HG02885 (cell line): Measurements from ENCODE around the gene NEU4.

Source experiments
- ATAC-seq: cut with Tn5 transposase; IDR thresholded peaks from one replicate; pipeline ENCODE4 v1.9.1; 2021; ENCODE audit warnings: mild to moderate bottlenecking; ENCODE audit not compliant: unreplicated experiment, poor library complexity

NEU4 gene

GRCh38 chr2:241860184-241861078, 51.4 kb downstream of the NEU4 start:
- peak; percentile 5 for ATAC-seq

- no peak for ATAC-seq
Measured at GRCh38 chr2:241861264-241861663, 52.3 kb downstream of the NEU4 start.

DNA sequence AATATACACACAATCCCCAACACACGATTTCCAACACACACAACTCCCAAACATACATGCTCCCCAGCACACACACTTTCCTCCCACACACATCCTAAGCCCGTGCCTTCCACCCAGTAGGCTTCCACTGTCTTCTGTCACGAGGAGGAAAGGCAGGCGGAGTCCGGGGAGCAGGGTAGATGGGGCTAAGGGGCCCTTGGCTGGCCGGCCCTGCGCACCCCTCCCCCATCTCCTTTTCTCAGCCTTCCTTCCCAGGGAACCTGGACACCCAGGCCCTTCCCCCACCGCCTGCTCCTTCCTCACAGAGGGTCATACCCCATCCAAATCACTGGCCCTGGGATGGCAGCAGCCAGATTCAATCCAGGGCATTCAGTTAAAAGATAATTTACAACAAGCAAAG, 53.1 kb downstream of the NEU4 start:
- no peak for ATAC-seq

GRCh38 chr2:241862775-241863535, 54.0 kb downstream of the NEU4 start:
- no peak for ATAC-seq

DNA sequence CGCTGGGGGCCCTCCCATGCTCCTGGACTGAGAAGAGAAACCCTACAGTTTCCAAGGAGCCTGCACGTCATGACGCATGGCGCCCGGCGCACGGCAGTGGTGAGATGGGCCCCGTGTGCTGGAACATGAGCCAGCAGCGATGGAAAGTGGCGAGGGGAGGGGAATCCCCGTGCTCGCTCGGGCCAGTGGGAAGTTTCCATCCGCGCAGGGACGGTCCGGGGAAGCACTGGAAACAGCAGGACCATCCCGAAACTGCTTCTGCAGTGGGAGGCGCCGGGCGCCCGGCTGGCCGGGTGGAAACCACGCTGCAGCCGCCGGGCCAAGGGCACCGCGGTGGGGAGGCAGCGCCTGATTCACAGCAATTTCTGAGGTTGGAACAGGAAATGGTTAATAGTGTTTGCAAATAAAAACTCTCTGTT, 54.6 kb downstream of the NEU4 start:
- peak; percentile 29 for ATAC-seq

GRCh38 chr2:241864168-241864849, 55.3 kb downstream of the NEU4 start:
- ATAC-seq, result no peak

- no peak for ATAC-seq
Measured at GRCh38 chr2:241864850-241865213, 55.8 kb downstream of the NEU4 start.

- no peak for ATAC-seq
Measured at GRCh38 chr2:241865416-241865956, 56.5 kb downstream of the NEU4 start.

- no peak for ATAC-seq
Measured at GRCh38 chr2:241865957-241866789, 57.2 kb downstream of the NEU4 start.
